K562 (cell line): ENCODE data around the gene PLEKHM2. TPM values are rescaled to one million over a fixed set of nuclear protein-coding genes. Genes with fewer than 3 reads are reported as not detected.
A peak's percentile ranks its signal among the peaks of the same experiment; 100 is the strongest.

ENCODE experiments used
- ATAC-seq: fragments of 200-7000 bp; cut with Tn5 transposase; 3 replicates; pipeline ENCODE4 v1.9.1; 2020; ENCODE audit warnings: moderate library complexity
- BruUV-seq: library from RNA; stranded (reverse); fragments of 400-500 nt; replicated peaks from 2 replicates; lab custom pipeline; 2021; lab: Mats Ljungman, UMichigan
- CTCF ChIA-PET: fragments of 300-600 bp; formaldehyde crosslinking; extraction: SDS; loops from one replicate; lab custom pipeline; 2021; ENCODE audit warnings: low intra/inter-chr PET ratio; lab: Yijun Ruan, JAX
- POLR2A ChIA-PET: fragments of 300-600, 350-650 bp; sonication (Branson Sonifier 250); formaldehyde crosslinking; extraction: SDS; loops from one replicate; lab custom pipeline; 2021; ENCODE audit warnings: antibody characterized with exemption, inconsistent platforms; lab: Yijun Ruan, JAX
- DNase-seq, 4 experiments: peaks; one replicate each; pipeline versions ENCODE4 v3.0.0 to v3.0.0-alpha.2; 2011 to 2018; ENCODE audit warnings: low spot score in 3 of 4, mixed read lengths in 3 of 4; ENCODE audit errors: extremely low read depth in 1 of 4
- FAIRE-seq: peaks from 2 replicates; lab custom pipeline; 2011; peaks lifted over from hg19 to GRCh38; lab: Jason Lieb, UNC
- H2AFZ ChIP-seq: 2 replicates; pipeline ENCODE4 v1.6.0; 2011; ENCODE audit warnings: low read depth, low read length, control low read depth, inconsistent platforms
- H3K27ac ChIP-seq: fragments of 200-600 bp; 3 replicates; pipeline ENCODE4 v1.8.0; 2011; ENCODE audit warnings: low read depth, mild to moderate bottlenecking, control low read depth, inconsistent platforms, low read length, moderate library complexity, mixed read lengths; ENCODE audit errors: extremely low read depth
- H3K27me3 ChIP-seq, 2 experiments: fragments of 300-600 bp in 1 of 2; 2 replicates in 1 of 2; 3 replicates in 1 of 2; pipeline versions ENCODE4 v1.6.0 to v1.8.0; 2011; ENCODE audit warnings: inconsistent platforms in 2 of 2, low read length in 2 of 2, mild to moderate bottlenecking in 1 of 2, mixed read lengths in 1 of 2, moderate library complexity in 1 of 2; ENCODE audit not compliant: control insufficient read depth in 2 of 2, insufficient read depth in 2 of 2
- H3K36me3 ChIP-seq: fragments of 300-600 bp; 3 replicates; pipeline ENCODE4 v1.8.0; 2011; ENCODE audit warnings: mild to moderate bottlenecking, low read length, inconsistent platforms; ENCODE audit not compliant: control insufficient read depth, insufficient read depth
- H3K4me1 ChIP-seq, 2 experiments: fragments of 200-600 bp in 1 of 2; replicated peaks in 1 of 2; 2 replicates in 1 of 2; 3 replicates in 1 of 2; pipeline versions ENCODE4 v1.5.1 to v1.8.0; 2011; ENCODE audit warnings: inconsistent platforms in 2 of 2, low read length in 2 of 2, mild to moderate bottlenecking in 1 of 2, mixed read lengths in 1 of 2, moderate library complexity in 1 of 2; ENCODE audit not compliant: control insufficient read depth in 2 of 2, insufficient read depth in 2 of 2
- H3K4me2 ChIP-seq: 2 replicates; pipeline ENCODE4 v1.6.1; 2011; ENCODE audit warnings: low read length, control low read depth, inconsistent platforms, mixed read lengths; ENCODE audit not compliant: insufficient read depth
- H3K4me3 ChIP-seq: fragments of 200-600 bp; sonication (generic), shearing (Covaris generic); 2 replicates; pipeline ENCODE4 v1.5.1; 2016; ENCODE audit warnings: control low read depth, inconsistent platforms
- H3K79me2 ChIP-seq: fragments of 200-600 bp; 3 replicates; pipeline ENCODE4 v1.8.0; 2011; ENCODE audit warnings: low read length, inconsistent platforms; ENCODE audit not compliant: control insufficient read depth, insufficient read depth
- H3K9ac ChIP-seq, 2 experiments: 2 replicates each; pipeline versions ENCODE4 v1.6.0 to v1.6.1; 2011; ENCODE audit warnings: low read depth in 2 of 2, low read length in 2 of 2, control low read depth in 1 of 2, inconsistent platforms in 1 of 2, mild to moderate bottlenecking in 1 of 2, mixed read lengths in 1 of 2; ENCODE audit not compliant: insufficient read depth in 1 of 2
- H3K9me1 ChIP-seq: one replicate; pipeline ENCODE4 v1.6.0; 2011; ENCODE audit warnings: inconsistent platforms, mild to moderate bottlenecking, low read length, moderate library complexity; ENCODE audit not compliant: control insufficient read depth, insufficient read depth
- H3K9me3 ChIP-seq: replicated peaks from 2 replicates; pipeline ENCODE4 v1.5.1; 2011; ENCODE audit warnings: low read depth, low read length, inconsistent platforms; ENCODE audit not compliant: control insufficient read depth, insufficient read depth
- H4K20me1 ChIP-seq: replicated peaks from 2 replicates; pipeline ENCODE4 v1.6.1; 2011; ENCODE audit warnings: low read length, inconsistent platforms, mixed read lengths; ENCODE audit not compliant: control insufficient read depth, insufficient read depth
- GATAD2B ChIP-seq: fragments of 450-650 bp; IDR thresholded peaks from 2 replicates; pipeline ENCODE4 v1.6.1; 2017; ENCODE audit warnings: mild to moderate bottlenecking, borderline replicate concordance
- HDAC1 ChIP-seq, 2 experiments: fragments of 450-650 bp; IDR thresholded peaks; 2 replicates each; pipeline ENCODE4 v1.6.1; 2016 to 2017; ENCODE audit warnings: inconsistent platforms in 1 of 2, mild to moderate bottlenecking in 1 of 2, moderate library complexity in 1 of 2
- NEUROD1 ChIP-seq: fragments of 150-350 bp; IDR thresholded peaks from 2 replicates; pipeline ENCODE4 v1.6.1; 2014; ENCODE audit warnings: borderline replicate concordance, low read length, low read depth; ENCODE audit not compliant: partially characterized antibody
- NFRKB ChIP-seq: fragments of 450-650 bp; IDR thresholded peaks from 2 replicates; pipeline ENCODE4 v1.6.1; 2016; ENCODE audit warnings: low read depth
- PCBP1 ChIP-seq: fragments of 200-400 bp; formaldehyde crosslinking; IDR thresholded peaks from 2 replicates; pipeline ENCODE4 v1.6.1; 2018; ENCODE audit warnings: mild to moderate bottlenecking, low read depth, low read length; ENCODE audit not compliant: poor library complexity, severe bottlenecking
- POLR2G ChIP-seq: fragments of 200-400 bp; formaldehyde crosslinking; IDR thresholded peaks from 2 replicates; pipeline ENCODE4 v1.6.1; 2017; ENCODE audit warnings: low read depth, mild to moderate bottlenecking, antibody characterized with exemption, low read length, moderate library complexity
- RBM22 ChIP-seq: fragments of 200-400 bp; formaldehyde crosslinking; IDR thresholded peaks from 2 replicates; pipeline ENCODE4 v1.6.1; 2018; ENCODE audit warnings: low read length, low read depth; ENCODE audit not compliant: poor library complexity, severe bottlenecking
- ZNF184 ChIP-seq: sonication (generic); formaldehyde crosslinking; IDR thresholded peaks from 2 replicates; pipeline ENCODE4 v1.5.0; 2020; ENCODE audit warnings: missing genetic modification reagents
- ZSCAN32 ChIP-seq: fragments of 450-650 bp; formaldehyde crosslinking; IDR thresholded peaks from 2 replicates; pipeline ENCODE4 v1.4.0; 2020; ENCODE audit warnings: mild to moderate bottlenecking, moderate library complexity
- WGBS: fragments of 100-300 bp; shearing (Covaris generic); methylation state at CpG from one replicate; pipeline ENCODE4 v1.1.6; 2016; ENCODE audit warnings: low coverage, mixed read lengths; ENCODE audit not compliant: insufficient coverage; ENCODE audit errors: missing lambda C conversion rate; 5-methylcytosine and 5-hydroxymethylcytosine counted together
- in situ Hi-C: fragments of 300-500 bp; cut with MboI; formaldehyde crosslinking; loops from 4 replicates; pipeline ENCODE4 v1.15.0; 2018; ENCODE audit warnings: inconsistent platforms, mixed read lengths
- intact Hi-C: fragments of 100-400 bp; cut with micrococcal nuclease; formaldehyde crosslinking; loops from 2 replicates; pipeline ENCODE4 v1.14.2; 2022
- polyA plus RNA-seq, 8 experiments: library from polyadenylated mRNA; depleted of rRNA in 4 of 8; stranded (reverse) in 5 of 8; unstranded in 3 of 8; fragments of >200 nt; fragmentation: Nextera tagmentation in 2 of 8; fragmentation: Illumina TruSeq in 1 of 8; extraction: Ambion mirVana in 2 of 8; extraction: Trizol in 1 of 8; gene quantifications; 2 replicates each; pipeline versions ENCODE4 v1.2.1 to v1.2.3, GENCODE V29; 2011 to 2014; ENCODE audit warnings: inconsistent platforms in 1 of 8, missing spikeins in 1 of 8
- total RNA-seq, 7 experiments: library from RNA; depleted of rRNA in 6 of 7; stranded (reverse); fragments of >200 nt in 6 of 7; fragmentation: Illumina TruSeq in 2 of 7; extraction: Trizol in 2 of 7; gene quantifications; 2 replicates each; pipeline versions ENCODE4 v1.2.1 to v1.2.3, GENCODE V29; 2011 to 2021; ENCODE audit warnings: low replicate concordance in 1 of 7
- TF ChIP-seq, protein P1 (sequence below): fragments of 250-450 bp; sonication (Bioruptor Pico); IDR thresholded peaks from 2 replicates; pipeline ENCODE4 v1.9.0; 2021; ENCODE audit warnings: mild to moderate bottlenecking, inconsistent platforms
- TF ChIP-seq, protein P2 (sequence below): fragments of 450-650 bp; IDR thresholded peaks from 2 replicates; pipeline ENCODE4 v1.7.0; 2016; ENCODE audit warnings: borderline replicate concordance
- TF ChIP-seq, protein P3 (sequence below): fragments of 250-450 bp; sonication (Bioruptor Pico); IDR thresholded peaks from 2 replicates; pipeline ENCODE4 v1.8.0; 2021; ENCODE audit warnings: moderate library complexity, mild to moderate bottlenecking, inconsistent platforms

PLEKHM2 gene
- total and polyA plus RNA-seq, 9 of the 15 experiments (the other 6 are each of a cell fraction or from before 2014, with no cell fraction given): 0.27 to 63.7 (median 33.2) TPM

DNA sequence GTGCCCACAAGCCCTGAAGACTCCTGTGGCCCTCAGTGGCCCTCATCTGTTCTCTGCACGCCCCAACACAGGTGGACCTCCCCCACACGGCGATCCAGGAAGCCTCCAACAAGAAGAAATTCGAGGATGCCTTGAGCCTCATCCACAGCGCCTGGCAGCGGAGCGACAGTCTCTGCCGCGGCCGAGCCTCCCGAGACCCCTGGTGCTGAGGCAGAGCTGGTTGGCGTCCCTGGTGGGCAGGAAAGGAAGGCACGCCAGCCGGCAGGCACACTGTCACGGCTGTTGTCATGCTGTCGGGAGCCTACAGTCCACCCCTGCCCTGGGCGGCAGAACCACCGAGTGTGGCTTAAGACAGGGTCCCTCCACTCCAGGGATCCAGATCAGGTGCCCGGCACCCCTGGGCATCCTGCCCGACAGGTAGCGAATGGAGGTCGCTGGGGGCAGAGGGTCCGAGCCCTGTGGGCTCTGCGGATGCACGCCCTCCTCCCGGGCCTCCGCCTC lies 49.7 kb downstream of the PLEKHM2 start:
- Histone ChIP-seq H3K27ac (no peak overlapping the region), H3K9me3 (no peaks in the 10 kb centered on the region), H3K4me3 (no peak overlapping the region), H4K20me1 (no peaks in the 10 kb centered on the region; the same call in 1 of the 2 replicates), H3K9ac (peak overlapping the region in 1 of 2 experiments; percentile 56; a peak in 1 of 4 replicates), H3K4me1 (peaks cover 0 to 65% of the 10 kb centered on the region in 2 experiments; a peak in 2 of 5 replicates), H3K36me3 (peaks cover 56% of the 10 kb centered on the region; the same call in 2 of the 3 replicates), H3K27me3 (no peaks in the 10 kb centered on the region), H3K9me1 (no peaks in the 10 kb centered on the region), H3K4me2 (no peak overlapping the region), H2AFZ (no peak overlapping the region), H3K79me2 (no peaks in the 10 kb centered on the region)
- ATAC-seq: no peak
- DNase-seq: no peak
- ChIA-PET POLR2A (no interaction called here), CTCF (no interaction called here)
- intact Hi-C loops: no loop called here
- FAIRE-seq: no peak
- TF ChIP-seq GATAD2B: no peak
- TF ChIP-seq NEUROD1: no peak
- TF ChIP-seq HDAC1 (IDR thresholded peaks at IDR 0.05): no peak
- no peak for TF ChIP-seq ZSCAN32
- TF ChIP-seq ZNF184 (CRISPR knock-in tag): no peak
- TF ChIP-seq, protein P1, sequence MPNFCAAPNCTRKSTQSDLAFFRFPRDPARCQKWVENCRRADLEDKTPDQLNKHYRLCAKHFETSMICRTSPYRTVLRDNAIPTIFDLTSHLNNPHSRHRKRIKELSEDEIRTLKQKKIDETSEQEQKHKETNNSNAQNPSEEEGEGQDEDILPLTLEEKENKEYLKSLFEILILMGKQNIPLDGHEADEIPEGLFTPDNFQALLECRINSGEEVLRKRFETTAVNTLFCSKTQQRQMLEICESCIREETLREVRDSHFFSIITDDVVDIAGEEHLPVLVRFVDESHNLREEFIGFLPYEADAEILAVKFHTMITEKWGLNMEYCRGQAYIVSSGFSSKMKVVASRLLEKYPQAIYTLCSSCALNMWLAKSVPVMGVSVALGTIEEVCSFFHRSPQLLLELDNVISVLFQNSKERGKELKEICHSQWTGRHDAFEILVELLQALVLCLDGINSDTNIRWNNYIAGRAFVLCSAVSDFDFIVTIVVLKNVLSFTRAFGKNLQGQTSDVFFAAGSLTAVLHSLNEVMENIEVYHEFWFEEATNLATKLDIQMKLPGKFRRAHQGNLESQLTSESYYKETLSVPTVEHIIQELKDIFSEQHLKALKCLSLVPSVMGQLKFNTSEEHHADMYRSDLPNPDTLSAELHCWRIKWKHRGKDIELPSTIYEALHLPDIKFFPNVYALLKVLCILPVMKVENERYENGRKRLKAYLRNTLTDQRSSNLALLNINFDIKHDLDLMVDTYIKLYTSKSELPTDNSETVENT (CRISPR knock-in tag): no peak
- TF ChIP-seq PCBP1: no peak
- TF ChIP-seq RBM22: peak; percentile 80
- TF ChIP-seq NFRKB: no peak
- TF ChIP-seq, protein P2, sequence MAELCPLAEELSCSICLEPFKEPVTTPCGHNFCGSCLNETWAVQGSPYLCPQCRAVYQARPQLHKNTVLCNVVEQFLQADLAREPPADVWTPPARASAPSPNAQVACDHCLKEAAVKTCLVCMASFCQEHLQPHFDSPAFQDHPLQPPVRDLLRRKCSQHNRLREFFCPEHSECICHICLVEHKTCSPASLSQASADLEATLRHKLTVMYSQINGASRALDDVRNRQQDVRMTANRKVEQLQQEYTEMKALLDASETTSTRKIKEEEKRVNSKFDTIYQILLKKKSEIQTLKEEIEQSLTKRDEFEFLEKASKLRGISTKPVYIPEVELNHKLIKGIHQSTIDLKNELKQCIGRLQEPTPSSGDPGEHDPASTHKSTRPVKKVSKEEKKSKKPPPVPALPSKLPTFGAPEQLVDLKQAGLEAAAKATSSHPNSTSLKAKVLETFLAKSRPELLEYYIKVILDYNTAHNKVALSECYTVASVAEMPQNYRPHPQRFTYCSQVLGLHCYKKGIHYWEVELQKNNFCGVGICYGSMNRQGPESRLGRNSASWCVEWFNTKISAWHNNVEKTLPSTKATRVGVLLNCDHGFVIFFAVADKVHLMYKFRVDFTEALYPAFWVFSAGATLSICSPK: no peak
- TF ChIP-seq, protein P3, sequence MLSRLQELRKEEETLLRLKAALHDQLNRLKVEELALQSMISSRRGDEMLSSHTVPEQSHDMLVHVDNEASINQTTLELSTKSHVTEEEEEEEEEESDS: no peak
- TF ChIP-seq POLR2G: 0 out of 2 replicates have a peak, but pooled peaks have one; percentile 36
- WGBS: 94% methylated on average over 26 of the region's 27 CpGs
- in situ Hi-C loops: no loop called here
- BruUV-seq: no TSS peak
